Heart left ventricle (tissue), 13 donors: ENCODE results near the gene FBLN2.

Experiments used
- CTCF ChIP-seq, 12 donors: fragments of 200-600 bp; sonication (generic) in 4 of 12; IDR thresholded peaks; one replicate each; pipeline versions ENCODE4 v1.5.0 to v1.8.0; 2018 to 2022; ENCODE audit warnings: antibody characterized with exemption in 12 of 12, mild to moderate bottlenecking in 5 of 12
- POLR2A ChIP-seq, 2 donors: fragments of 450-650 bp; IDR thresholded peaks; one replicate each; pipeline ENCODE4 v1.6.1; 2017; ENCODE audit warnings: antibody characterized with exemption in 2 of 2, mild to moderate bottlenecking in 2 of 2, moderate library complexity in 2 of 2
- donor health status: ischemic (EF 13 %, LVEDD 7.1; RV severe dilation, severe dysfunction).
- donor health status: DM: no; HTN: yes; CAD: no.
- donor health status: DM: no; HTN: no; CAD: no.
- donor health status: ischemic (EF 25% LVEDD 6.9; RV normal size, moderate dysfunction).
- donor health status: ischemic (EF 25% LVEDD 5.7; RV mildly dilated, moderate dysfunction).
- donor health status: ischemic (EF 35%, LVEDD 5.7; RV mildly dilated, moderate dysfunction).
- donor health status: nonischemic (EF 11% LVEDD 7.7; RV severe dilation, severe dysfunction).
- donor health status: DM: yes; HTN: yes; CAD: no.
- donor health status: PGD.
- donor health status: ischemic (EF 29% LVEDD 5.4; RV normal size, mild dysfunction).
- donor health status: nonischemic (EF 23%, LVEDD 6.1; RV moderate dilation, normal function).

- TF ChIP-seq CTCF (IDR thresholded peaks at IDR 0.05) = no peak
- TF ChIP-seq POLR2A (IDR thresholded peaks at IDR 0.05) = no peak
These were observed 95.6 kb downstream of the FBLN2 start for GRCh38 chr3:13644341-13645117.
